Forelimb muscle (tissue), 1 donor: ENCODE data around the gene GRK1. TPM values are rescaled to one million over a fixed set of nuclear protein-coding genes. Genes with fewer than 3 reads are reported as not detected.

Experiments
- DNase-seq: peaks from one replicate; pipeline ENCODE4 v3.0.0-alpha.2; 2013; ENCODE audit warnings: low read depth
- polyA plus RNA-seq: library from polyadenylated mRNA; unstranded; fragments of 120-200 nt; gene quantifications from one replicate; pipeline ENCODE4 v1.2.1, GENCODE V29; 2013; ENCODE audit not compliant: insufficient read length

The GRK1 gene
- polyA plus RNA-seq, 1 donor: 0.28 TPM

DNA sequence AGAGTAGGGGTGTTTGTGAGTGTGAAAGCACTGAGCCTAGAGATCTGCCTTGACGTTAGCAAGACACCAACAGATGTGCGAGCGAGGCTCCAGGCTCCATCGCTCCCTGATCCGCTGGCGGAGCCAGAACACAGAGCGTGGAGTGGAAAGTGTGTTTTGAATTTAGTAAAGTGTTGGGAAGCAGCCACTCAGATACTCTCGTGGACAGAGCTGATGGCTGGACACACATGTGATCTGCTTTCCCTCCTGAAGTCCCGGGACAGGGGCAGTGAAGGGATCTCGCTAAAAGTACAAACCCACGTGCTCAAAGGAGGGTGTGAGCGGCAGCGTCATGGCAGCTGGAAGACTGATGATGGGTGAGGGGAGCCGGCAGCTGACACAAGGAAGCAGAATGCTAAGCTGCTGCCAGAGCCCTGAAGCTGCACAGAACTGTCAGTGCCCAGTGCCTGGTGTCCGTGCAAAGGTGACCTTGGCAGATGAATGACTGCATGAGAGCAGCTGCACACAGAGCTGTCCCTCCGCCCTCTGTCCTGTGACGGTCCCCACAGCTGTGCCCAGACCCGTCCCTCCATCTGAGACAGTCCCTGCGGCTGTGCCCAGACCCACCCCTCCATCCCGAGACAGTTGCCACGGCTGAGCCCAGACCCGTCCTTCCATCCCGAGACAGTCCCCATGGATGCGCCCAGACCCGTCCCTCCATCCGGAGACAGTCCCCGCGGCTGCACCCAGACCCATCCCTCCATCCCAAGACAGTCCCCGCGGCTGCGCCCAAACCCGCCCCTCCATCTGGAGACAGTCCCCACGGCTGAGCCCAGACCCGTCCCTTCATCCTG, 62.4 kb downstream of the GRK1 start:
- DNase-seq: no peak

DNA sequence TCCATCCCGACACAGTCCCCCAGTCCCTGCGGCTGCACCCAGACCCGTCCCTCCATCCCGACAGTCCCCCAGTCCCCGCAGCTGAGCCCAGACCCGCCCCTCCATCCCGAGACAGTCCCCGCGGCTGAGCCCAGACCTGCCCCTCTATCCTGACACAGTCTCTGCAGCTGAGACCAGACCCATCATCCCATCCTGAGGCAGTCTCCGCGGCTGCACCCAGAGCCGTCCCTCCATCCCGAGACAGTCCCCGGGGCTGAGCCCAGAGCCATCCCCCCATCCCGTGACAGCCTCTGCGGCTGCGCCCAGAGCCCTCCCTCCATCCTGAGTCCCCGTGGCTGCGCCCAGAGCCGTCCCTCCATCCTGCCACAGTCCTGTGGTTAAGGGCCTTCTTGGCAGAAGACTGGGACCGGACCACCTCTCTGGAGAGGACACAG, 63.3 kb downstream of the GRK1 start:
- no peak for DNase-seq

DNA sequence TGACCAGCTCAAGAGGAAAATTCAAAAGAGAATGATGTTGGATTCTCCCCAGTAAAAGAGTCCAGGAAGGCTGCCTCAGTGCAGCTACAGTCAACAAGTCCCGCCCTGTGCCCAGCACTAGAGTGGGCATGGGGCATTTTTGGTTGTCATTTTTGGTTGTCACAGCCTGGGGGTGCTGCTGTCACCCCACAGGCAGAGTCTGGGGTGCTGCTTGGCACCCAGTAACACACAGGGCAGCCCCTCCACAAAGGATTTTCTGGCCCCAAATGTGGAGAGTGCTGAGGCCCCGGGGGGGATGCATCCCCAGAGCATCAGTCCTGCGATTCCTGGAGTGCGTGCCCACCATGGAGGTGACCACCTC, 63.8 kb downstream of the GRK1 start:
- DNase-seq: no peak

- no peak for DNase-seq
Measured at GRCh38 chr13:113731192-113732175, 64.5 kb downstream of the GRK1 start.

- no peak for DNase-seq
Measured at GRCh38 chr13:113732176-113732960, 65.3 kb downstream of the GRK1 start.

DNA sequence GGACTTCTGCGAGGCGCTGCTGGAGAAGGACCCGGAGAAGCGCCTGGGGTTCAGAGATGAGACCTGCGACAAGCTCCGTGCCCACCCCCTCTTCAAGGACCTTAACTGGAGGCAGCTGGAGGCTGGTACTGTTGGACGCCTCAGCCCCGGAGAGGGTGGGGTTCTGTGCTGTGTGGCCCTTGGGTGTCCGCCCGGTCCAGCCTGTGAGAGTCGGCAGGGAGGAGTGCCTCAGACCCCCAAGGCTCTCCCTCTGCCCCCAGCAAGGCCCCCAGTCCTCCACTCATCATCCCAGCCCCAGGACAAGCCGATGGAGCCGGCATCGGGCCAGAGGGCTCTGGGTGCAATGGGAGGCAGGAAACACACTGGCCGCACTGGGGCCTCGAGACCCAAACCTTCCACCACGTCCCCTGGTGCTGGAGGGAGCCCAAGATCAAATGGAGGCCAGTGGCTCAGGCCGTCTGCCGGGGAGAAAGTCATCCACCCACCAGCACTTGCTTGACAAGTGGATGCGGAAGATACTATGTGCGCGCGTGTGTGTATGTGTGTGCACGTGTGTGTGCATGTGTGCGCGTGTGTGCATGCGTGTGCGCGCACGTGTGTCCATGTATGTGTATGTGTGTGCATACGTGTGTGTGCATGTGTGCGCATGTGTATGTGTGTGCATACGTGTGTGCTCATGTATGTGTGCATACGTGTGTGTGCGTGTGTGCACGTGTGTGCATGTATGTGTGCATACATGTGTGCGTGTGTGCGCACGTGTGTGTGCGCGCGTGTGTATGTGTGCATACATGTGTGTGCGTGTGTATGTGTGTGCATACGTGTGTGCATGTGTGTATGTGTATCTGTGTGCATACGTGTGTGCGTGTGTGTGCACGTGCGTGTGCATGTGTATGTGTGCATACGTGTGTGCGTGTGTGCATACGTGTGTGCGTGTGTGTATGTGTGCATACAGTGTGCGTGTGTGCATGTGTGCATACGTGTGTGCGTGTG, 66.2 kb downstream of the GRK1 start:
- no peak for DNase-seq

DNA sequence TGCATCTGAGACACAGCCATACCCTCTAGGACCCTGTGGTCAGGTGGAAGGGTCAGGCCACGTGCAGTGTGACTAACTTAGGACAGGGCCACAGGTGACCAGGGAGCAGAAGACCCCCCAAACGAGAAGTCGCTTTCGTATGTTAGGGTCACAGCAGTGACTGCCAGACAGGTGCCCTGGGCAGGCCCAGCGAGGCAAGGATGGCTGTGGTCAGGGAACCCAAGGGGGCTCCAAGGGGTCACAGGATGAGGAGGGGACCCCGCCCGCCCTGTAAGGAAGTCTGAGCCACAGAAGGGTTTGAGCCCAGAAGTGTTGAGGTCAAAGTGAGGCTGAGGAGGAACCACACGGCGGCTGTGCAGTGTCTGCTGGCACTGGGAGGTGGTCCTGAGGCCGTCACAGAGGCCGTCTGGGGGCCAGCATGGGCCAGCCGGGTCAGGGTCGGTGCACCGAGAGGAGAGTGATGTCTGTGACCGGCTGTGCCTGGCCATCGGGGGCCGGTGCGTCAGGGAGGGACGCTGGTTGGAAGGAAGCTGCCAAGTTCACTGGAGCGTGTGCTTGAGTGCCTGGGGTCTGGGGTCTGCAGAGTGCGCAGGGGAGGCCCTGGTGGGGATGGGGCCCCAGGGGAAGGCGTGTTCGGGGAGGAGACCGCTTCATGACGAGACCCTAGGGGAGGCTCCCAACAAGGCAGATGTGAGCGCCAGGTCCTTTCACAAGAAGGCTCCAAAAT, 67.2 kb downstream of the GRK1 start:
- DNase-seq: no peak

DNA sequence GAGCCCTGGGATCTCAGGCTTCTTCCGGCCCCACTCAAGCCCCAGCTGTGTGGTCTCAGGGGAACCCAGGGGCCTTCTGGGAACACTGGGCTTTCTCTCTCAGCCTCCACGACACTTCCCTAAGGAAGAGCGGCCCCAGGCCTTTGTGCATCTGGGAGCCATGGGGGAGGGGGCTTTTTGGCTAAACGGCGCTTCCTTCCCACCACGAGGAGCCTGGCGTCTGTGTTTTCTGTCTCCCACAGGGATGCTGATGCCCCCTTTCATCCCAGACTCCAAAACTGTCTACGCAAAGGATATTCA, 67.8 kb downstream of the GRK1 start:
- DNase-seq: no peak

- no peak for DNase-seq
Measured at GRCh38 chr13:113735194-113735593, 68.2 kb downstream of the GRK1 start.

GRCh38 chr13:113735750-113736149, 68.7 kb downstream of the GRK1 start:
- DNase-seq: no peak

GRCh38 chr13:113736258-113736731, 69.3 kb downstream of the GRK1 start:
- DNase-seq: no peak

GRCh38 chr13:113737803-113738202, 70.8 kb downstream of the GRK1 start:
- DNase-seq: no peak

DNA sequence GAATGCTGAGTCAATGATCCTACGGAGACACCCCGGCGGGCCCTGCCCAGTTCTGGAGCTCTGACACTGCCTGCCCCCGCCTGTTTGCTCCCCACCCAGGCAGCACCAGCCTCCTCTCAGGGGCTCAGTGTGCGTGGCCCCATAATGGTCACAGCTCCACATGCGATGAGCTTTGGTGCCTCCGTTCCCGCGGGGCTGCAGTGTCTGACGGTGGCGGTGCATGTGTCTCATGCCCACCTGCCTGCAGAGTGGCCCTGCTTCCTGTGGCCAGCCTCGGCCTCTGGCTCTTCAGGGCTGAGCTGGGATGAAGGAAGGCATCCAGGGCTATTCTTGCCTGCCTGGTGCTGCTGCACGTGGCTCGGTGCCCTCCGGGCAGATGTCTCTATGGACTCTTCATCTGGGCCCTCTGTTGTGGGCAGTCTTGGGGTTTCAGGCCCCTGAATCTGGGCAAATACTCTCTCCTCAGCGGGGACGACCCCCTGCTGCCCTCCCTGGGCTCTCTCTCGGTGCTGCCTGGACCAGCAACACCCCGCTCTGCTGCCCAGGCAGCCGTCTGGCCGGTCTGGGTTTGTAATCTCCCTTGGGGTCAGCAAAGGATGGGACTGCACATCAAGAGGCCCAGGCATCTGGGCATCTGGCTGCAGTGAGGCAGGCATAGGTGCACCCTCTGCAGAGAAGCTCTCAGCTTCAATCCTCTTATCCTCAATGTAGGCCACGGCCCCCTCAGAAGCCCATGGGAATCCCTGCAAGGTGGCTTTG, 72.7 kb downstream of the GRK1 start:
- no peak for DNase-seq

GRCh38 chr13:113740286-113740556, 73.2 kb downstream of the GRK1 start:
- DNase-seq: no peak

DNA sequence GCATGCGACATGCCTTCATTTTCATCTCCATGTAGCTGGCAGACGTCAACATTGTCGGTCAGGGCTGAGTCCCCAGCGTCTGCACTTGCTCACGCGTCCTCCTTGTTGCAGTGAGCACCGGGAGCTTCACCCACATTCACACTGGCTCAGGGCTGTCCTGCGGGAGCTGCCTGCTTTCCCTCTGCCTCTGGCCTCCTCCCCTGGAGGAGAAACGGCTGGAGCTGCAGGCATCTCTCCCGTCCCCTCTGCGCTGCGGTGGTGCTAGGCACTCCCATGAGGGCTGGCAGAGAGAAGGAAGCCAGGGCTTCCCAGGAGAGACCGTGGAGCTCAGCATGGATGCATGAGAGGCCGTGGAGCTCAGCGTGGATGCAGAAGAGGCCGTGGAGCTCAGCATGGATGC, 73.6 kb downstream of the GRK1 start:
- no peak for DNase-seq

DNA sequence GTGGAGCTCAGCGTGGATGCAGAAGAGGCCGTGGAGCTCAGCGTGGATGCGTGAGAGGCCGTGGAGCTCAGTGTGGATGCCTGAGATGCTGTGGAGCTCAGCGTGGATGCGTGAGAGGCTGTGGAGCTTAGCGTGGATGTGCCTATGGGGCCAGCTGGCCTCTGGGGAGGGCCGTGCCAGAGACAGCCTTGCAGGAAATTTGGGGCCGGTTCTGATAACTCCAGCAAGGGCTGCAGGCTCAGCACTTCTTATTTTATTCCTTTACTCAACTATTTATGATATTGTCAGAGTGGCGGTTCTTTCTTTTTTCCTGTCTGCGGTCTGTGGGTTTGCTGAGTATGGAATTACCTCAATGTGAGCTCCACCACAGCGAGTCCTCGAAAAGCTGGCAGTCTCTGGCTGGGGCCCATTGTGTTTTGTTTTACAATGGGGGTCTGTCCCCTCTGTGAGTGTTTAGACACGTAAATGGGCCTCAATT, 74.2 kb downstream of the GRK1 start:
- no peak for DNase-seq

- DNase-seq: no peak
Measured at GRCh38 chr13:113742000-113742441, 75.0 kb downstream of the GRK1 start.

DNA sequence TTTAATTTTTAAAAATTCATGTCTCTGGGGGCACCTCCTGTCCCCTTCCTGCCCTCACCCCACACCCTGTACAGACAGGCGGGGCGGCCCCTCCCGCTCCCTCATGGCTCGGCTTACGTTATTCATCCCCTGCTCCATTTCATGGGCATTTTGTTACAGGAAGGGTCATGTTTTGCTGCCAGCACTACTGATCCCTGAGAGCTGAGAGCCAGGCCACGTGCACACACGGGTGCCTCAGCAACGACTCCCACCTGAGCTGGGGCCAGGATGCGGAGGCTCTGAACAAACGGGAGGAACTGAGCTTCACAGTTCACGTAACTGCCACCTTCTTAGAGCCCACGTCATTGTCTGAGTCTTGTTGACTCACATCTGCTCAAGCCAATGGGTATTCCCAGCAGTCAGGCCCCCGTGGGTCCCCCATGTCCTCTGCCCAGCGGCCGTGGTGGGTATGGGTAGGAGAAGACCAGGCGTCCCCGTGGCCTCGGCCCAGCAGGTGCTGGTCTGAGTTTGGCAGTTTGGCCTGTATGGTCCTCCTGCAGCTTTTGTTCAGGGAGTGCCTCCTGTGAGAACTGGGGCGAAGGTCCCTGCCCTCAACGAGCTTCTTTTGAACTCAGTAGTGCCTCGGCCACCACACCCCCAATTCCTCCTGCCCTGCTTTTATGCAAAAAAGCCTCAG, 75.6 kb downstream of the GRK1 start:
- DNase-seq: no peak
